Activated B cell treated with CpG ODN at 0.5 μM for 24 hours (primary cell): ENCODE results near the gene PTGFRN. TPM values are rescaled to one million over a fixed set of nuclear protein-coding genes. Genes with fewer than 3 reads are reported as not detected.

Experiments used
- ATAC-seq: fragments of 200-7000 bp; cut with Tn5 transposase; one replicate; pipeline ENCODE4 v1.10.0; 2021; ENCODE audit warnings: low read depth, mild to moderate bottlenecking, moderate library complexity
- CTCF ChIA-PET: fragments of 350-600 bp; sonication (Branson Sonifier 250); formaldehyde crosslinking; loops from one replicate; lab custom pipeline; 2021; ENCODE audit warnings: antibody characterized with exemption; lab: Charles Lee
- POLR2A ChIA-PET: fragments of 350-600 bp; sonication (Branson Sonifier 250); formaldehyde crosslinking; loops from one replicate; lab custom pipeline; 2021; ENCODE audit warnings: antibody characterized with exemption; lab: Charles Lee
- DNase-seq: peaks from one replicate; pipeline ENCODE4 v3.0.0; 2022
- H3K27ac Mint-ChIP-seq: one replicate; pipeline ENCODE4 v1.8.0; 2020; ENCODE audit warnings: mixed read lengths
- H3K27me3 Mint-ChIP-seq: one replicate; pipeline ENCODE4 v1.8.0; 2021; ENCODE audit warnings: mixed read lengths
- H3K36me3 Mint-ChIP-seq: one replicate; pipeline ENCODE4 v1.8.0; 2021; ENCODE audit warnings: low read depth, mixed read lengths
- H3K4me1 Mint-ChIP-seq: one replicate; pipeline ENCODE4 v1.8.0; 2021; ENCODE audit warnings: mixed read lengths
- H3K4me3 Mint-ChIP-seq: one replicate; pipeline ENCODE4 v1.8.0; 2020; ENCODE audit warnings: mild to moderate bottlenecking, mixed read lengths
- H3K9me3 Mint-ChIP-seq: one replicate; pipeline ENCODE4 v1.8.0; 2020; ENCODE audit warnings: mixed read lengths
- CTCF ChIP-seq: fragments of 200-600 bp; IDR thresholded peaks from one replicate; pipeline ENCODE4 v1.8.0; 2022; ENCODE audit warnings: antibody characterized with exemption, mild to moderate bottlenecking
- intact Hi-C: fragments of 100-400 bp; cut with micrococcal nuclease; formaldehyde crosslinking; loops from one replicate; pipeline ENCODE4 v1.15.1; 2024
- total RNA-seq: library from RNA; stranded (reverse); gene quantifications from 2 replicates; pipeline ENCODE4 v1.2.3, GENCODE V29; 2022

Gene PTGFRN
- total RNA-seq, 1 donor from 2014 or later = not detected

- TF ChIP-seq CTCF = no peak
- no peak overlapping the region for H3K27ac Mint-ChIP-seq
- no peaks in the 10 kb centered on the region for H3K36me3 Mint-ChIP-seq
- no peaks in the 10 kb centered on the region for H3K4me1 Mint-ChIP-seq
- POLR2A ChIA-PET = no interaction called here
- no peak overlapping the region for H3K4me3 Mint-ChIP-seq
- no peaks in the 10 kb centered on the region for H3K27me3 Mint-ChIP-seq
- intact Hi-C loops = no loop called here
- ATAC-seq = no peak
- H3K9me3 Mint-ChIP-seq = no peaks in the 10 kb centered on the region
- no peak for DNase-seq
- CTCF ChIA-PET = no interaction called here
These were observed 115.9 kb downstream of the PTGFRN start for GRCh38 chr1:117025568-117025967.

GRCh38 chr1:117026361-117026760 lies 116.6 kb downstream of the PTGFRN start:
- ChIA-PET CTCF (no interaction called here), POLR2A (no interaction called here)
- Mint-ChIP-seq H3K4me1 (no peaks in the 10 kb centered on the region), H3K9me3 (no peaks in the 10 kb centered on the region), H3K36me3 (no peaks in the 10 kb centered on the region), H3K27ac (no peak overlapping the region), H3K4me3 (no peak overlapping the region), H3K27me3 (no peaks in the 10 kb centered on the region)
- no peak for DNase-seq
- no peak for ATAC-seq
- TF ChIP-seq CTCF = no peak
- intact Hi-C loops = no loop called here

GRCh38 chr1:117029685-117030084 lies 120.0 kb downstream of the PTGFRN start:
- Mint-ChIP-seq H3K4me3 (no peak overlapping the region), H3K27me3 (no peaks in the 10 kb centered on the region), H3K4me1 (no peaks in the 10 kb centered on the region), H3K27ac (no peak overlapping the region), H3K36me3 (no peaks in the 10 kb centered on the region), H3K9me3 (no peaks in the 10 kb centered on the region)
- ChIA-PET POLR2A (no interaction called here), CTCF (no interaction called here)
- intact Hi-C loops = no loop called here
- DNase-seq = no peak
- ATAC-seq = no peak
- TF ChIP-seq CTCF = no peak

GRCh38 chr1:117030271-117030877 lies 120.7 kb downstream of the PTGFRN start:
- ATAC-seq = no peak
- ChIA-PET POLR2A (no interaction called here), CTCF (no interaction called here)
- Mint-ChIP-seq H3K27ac (no peak overlapping the region), H3K36me3 (no peaks in the 10 kb centered on the region), H3K4me3 (no peak overlapping the region), H3K4me1 (no peaks in the 10 kb centered on the region), H3K27me3 (no peaks in the 10 kb centered on the region), H3K9me3 (no peaks in the 10 kb centered on the region)
- TF ChIP-seq CTCF = no peak
- no peak for DNase-seq
- intact Hi-C loops = no loop called here

GRCh38 chr1:117032266-117032665 lies 122.5 kb downstream of the PTGFRN start:
- Mint-ChIP-seq H3K27ac (no peak overlapping the region), H3K27me3 (no peaks in the 10 kb centered on the region), H3K36me3 (no peaks in the 10 kb centered on the region), H3K4me1 (no peaks in the 10 kb centered on the region), H3K4me3 (no peak overlapping the region), H3K9me3 (no peaks in the 10 kb centered on the region)
- DNase-seq (no peak), ATAC-seq (no peak)
- TF ChIP-seq CTCF = no peak
- intact Hi-C loops = no loop called here
- ChIA-PET CTCF (no interaction called here), POLR2A (interaction anchor here (0.5 kb wide), 1 partner anchor 10 kb away, joined by 6 read pairs; no protein-coding TSS in a partner anchor)
